Retina (tissue), 1 donor: ENCODE data around the gene IMPA2.

Experiments
- DNase-seq: peaks from one replicate; pipeline ENCODE4 v3.0.0-alpha.2; 2016

IMPA2 gene

GRCh38 chr18:12009581-12010140 is 28.4 kb downstream of the IMPA2 start:
- DNase-seq = no peak

GRCh38 chr18:12010187-12010802 is 29.0 kb downstream of the IMPA2 start:
- DNase-seq = no peak

- DNase-seq = no peak
These were observed 30.1 kb downstream of the IMPA2 start for GRCh38 chr18:12011199-12011956.

- no peak for DNase-seq
These were observed 30.7 kb downstream of the IMPA2 start for GRCh38 chr18:12011957-12012549.

GRCh38 chr18:12012697-12013096 is 31.4 kb downstream of the IMPA2 start:
- DNase-seq = no peak

GRCh38 chr18:12013186-12013916 is 32.0 kb downstream of the IMPA2 start:
- peak; percentile 64 for DNase-seq

GRCh38 chr18:12014086-12014485 is 32.8 kb downstream of the IMPA2 start:
- DNase-seq = no peak

- no peak for DNase-seq
These were observed 33.5 kb downstream of the IMPA2 start for GRCh38 chr18:12014521-12015415.

GRCh38 chr18:12015416-12016062 is 34.2 kb downstream of the IMPA2 start:
- peak; percentile 15 for DNase-seq

- DNase-seq = no peak
These were observed 35.8 kb downstream of the IMPA2 start for GRCh38 chr18:12017081-12017480.

GRCh38 chr18:12018861-12019260 is 37.6 kb downstream of the IMPA2 start:
- DNase-seq = no peak

- no peak for DNase-seq
These were observed 39.8 kb downstream of the IMPA2 start for GRCh38 chr18:12021077-12021476.

- DNase-seq = no peak
These were observed 40.3 kb downstream of the IMPA2 start for GRCh38 chr18:12021596-12021995.

GRCh38 chr18:12023375-12023774 is 42.1 kb downstream of the IMPA2 start:
- no peak for DNase-seq

GRCh38 chr18:12026562-12026961 is 45.3 kb downstream of the IMPA2 start:
- DNase-seq = no peak

GRCh38 chr18:12027046-12027445 is 45.7 kb downstream of the IMPA2 start:
- DNase-seq = no peak

- no peak for DNase-seq
These were observed 46.2 kb downstream of the IMPA2 start for GRCh38 chr18:12027480-12027879.

GRCh38 chr18:12028040-12028628 is 46.8 kb downstream of the IMPA2 start:
- DNase-seq = no peak

GRCh38 chr18:12028674-12029073 is 47.4 kb downstream of the IMPA2 start:
- no peak for DNase-seq

GRCh38 chr18:12029786-12030584 is 48.7 kb downstream of the IMPA2 start:
- peak; percentile 36 for DNase-seq
